HK-2 (cell line): ENCODE measurements around the gene ADGRG7.
"Not testable (repeated sequence)": the region's sequence is repeated elsewhere in the genome, so short reads cannot be mapped to it uniquely, and the experiment has no call there.

Experiments used
- DNase-seq: peaks from one replicate; pipeline ENCODE4 v3.0.0-alpha.2; 2018; ENCODE audit not compliant: unreplicated experiment

The ADGRG7 gene

GRCh38 chr3:100645913-100646312 lies 36.5 kb downstream of the ADGRG7 start:
- no peak for DNase-seq

- DNase-seq, result no peak
These were observed 37.8 kb downstream of the ADGRG7 start for GRCh38 chr3:100647171-100647570.

GRCh38 chr3:100647657-100648056 lies 38.3 kb downstream of the ADGRG7 start:
- DNase-seq, result no peak

GRCh38 chr3:100650651-100651619 lies 41.5 kb downstream of the ADGRG7 start:
- no peak for DNase-seq

- DNase-seq, result no peak
These were observed 44.3 kb downstream of the ADGRG7 start for GRCh38 chr3:100653604-100654294.

- DNase-seq, result no peak
These were observed 47.5 kb downstream of the ADGRG7 start for GRCh38 chr3:100656945-100657344.

- not testable (repeated sequence) for DNase-seq
These were observed 51.9 kb downstream of the ADGRG7 start for GRCh38 chr3:100661294-100661693.

- no peak for DNase-seq
These were observed 52.9 kb downstream of the ADGRG7 start for GRCh38 chr3:100662113-100662823.

GRCh38 chr3:100665230-100665629 lies 55.8 kb downstream of the ADGRG7 start:
- no peak for DNase-seq

GRCh38 chr3:100666699-100667098 lies 57.3 kb downstream of the ADGRG7 start:
- not testable (repeated sequence) for DNase-seq

GRCh38 chr3:100667316-100667715 lies 57.9 kb downstream of the ADGRG7 start:
- DNase-seq, result not testable (repeated sequence)

GRCh38 chr3:100670995-100671394 lies 61.6 kb downstream of the ADGRG7 start:
- DNase-seq, result not testable (repeated sequence)

GRCh38 chr3:100681496-100681895 lies 72.1 kb downstream of the ADGRG7 start:
- no peak for DNase-seq

GRCh38 chr3:100682056-100682853 lies 72.9 kb downstream of the ADGRG7 start:
- DNase-seq, result no peak

GRCh38 chr3:100682854-100683760 lies 73.7 kb downstream of the ADGRG7 start:
- no peak for DNase-seq

- no peak for DNase-seq
These were observed 83.8 kb downstream of the ADGRG7 start for GRCh38 chr3:100693225-100693624.

- DNase-seq, result no peak
These were observed 86.3 kb downstream of the ADGRG7 start for GRCh38 chr3:100695696-100696095.

- no peak for DNase-seq
These were observed 86.8 kb downstream of the ADGRG7 start for GRCh38 chr3:100696161-100696560.

GRCh38 chr3:100697172-100697571 lies 87.8 kb downstream of the ADGRG7 start:
- DNase-seq, result no peak

GRCh38 chr3:100697723-100698285 lies 88.4 kb downstream of the ADGRG7 start:
- DNase-seq, result no peak
